Measurements from ENCODE around the gene AUNIP.

Gene AUNIP

GRCh38 chr1:25898223-25899015, 39.2 kb upstream of the AUNIP start:
- no peaks in the 10 kb centered on the region for H3K9me3 Mint-ChIP-seq
- H3K4me1 Mint-ChIP-seq (ENCODE audit: low read depth in 2 of 2) = peaks cover 8 to 9% of the 10 kb centered on the region in 2 donors
- DNase-seq (no peak), ATAC-seq (replicated peaks) (no peak)
- H3K36me3 Mint-ChIP-seq (ENCODE audit: insufficient read depth) = peaks cover 8% of the 10 kb centered on the region
- no peaks in the 10 kb centered on the region for H3K27me3 Mint-ChIP-seq
- H3K4me3 Mint-ChIP-seq = no peak overlapping the region
- no peak overlapping the region for H3K27ac Mint-ChIP-seq

DNA sequence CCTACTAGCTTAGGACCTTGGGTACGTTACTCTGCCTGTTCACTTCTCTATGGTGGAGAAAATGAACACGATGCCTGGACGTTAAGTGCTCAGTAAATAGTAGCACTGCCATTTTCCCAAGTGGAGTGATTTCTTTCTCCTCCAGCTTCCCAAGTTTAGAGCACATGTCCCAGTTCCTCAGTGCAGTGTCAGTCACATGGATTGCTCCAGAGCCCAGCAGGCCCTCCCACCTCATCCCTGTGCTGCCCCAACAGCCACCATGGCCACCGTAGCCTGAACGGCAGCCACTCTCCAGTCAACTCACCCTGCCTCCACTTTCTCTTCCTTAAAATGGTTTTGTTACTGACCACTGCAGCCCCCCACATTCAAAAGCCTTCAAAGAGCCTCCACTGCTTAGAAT, 38.5 kb upstream of the AUNIP start:
- ATAC-seq (replicated peaks) (no peak), DNase-seq (no peak)
- peaks cover 8 to 9% of the 10 kb centered on the region in 2 donors for H3K4me1 Mint-ChIP-seq (ENCODE audit: low read depth in 2 of 2)
- no peak overlapping the region for H3K27ac Mint-ChIP-seq
- H3K4me3 Mint-ChIP-seq = no peak overlapping the region
- H3K27me3 Mint-ChIP-seq = no peaks in the 10 kb centered on the region
- no peaks in the 10 kb centered on the region for H3K9me3 Mint-ChIP-seq
- peaks cover 8% of the 10 kb centered on the region for H3K36me3 Mint-ChIP-seq (ENCODE audit: insufficient read depth)

GRCh38 chr1:25896266-25896665, 37.0 kb upstream of the AUNIP start:
- Mint-ChIP-seq H3K9me3 (no peaks in the 10 kb centered on the region), H3K27ac (no peak overlapping the region), H3K27me3 (no peaks in the 10 kb centered on the region), H3K4me3 (no peak overlapping the region), H3K36me3 (ENCODE audit: insufficient read depth) (peaks cover 8% of the 10 kb centered on the region), H3K4me1 (ENCODE audit: low read depth in 2 of 2) (peaks cover 8 to 9% of the 10 kb centered on the region in 2 donors)
- ATAC-seq (replicated peaks) = no peak
- DNase-seq = no peak

DNA sequence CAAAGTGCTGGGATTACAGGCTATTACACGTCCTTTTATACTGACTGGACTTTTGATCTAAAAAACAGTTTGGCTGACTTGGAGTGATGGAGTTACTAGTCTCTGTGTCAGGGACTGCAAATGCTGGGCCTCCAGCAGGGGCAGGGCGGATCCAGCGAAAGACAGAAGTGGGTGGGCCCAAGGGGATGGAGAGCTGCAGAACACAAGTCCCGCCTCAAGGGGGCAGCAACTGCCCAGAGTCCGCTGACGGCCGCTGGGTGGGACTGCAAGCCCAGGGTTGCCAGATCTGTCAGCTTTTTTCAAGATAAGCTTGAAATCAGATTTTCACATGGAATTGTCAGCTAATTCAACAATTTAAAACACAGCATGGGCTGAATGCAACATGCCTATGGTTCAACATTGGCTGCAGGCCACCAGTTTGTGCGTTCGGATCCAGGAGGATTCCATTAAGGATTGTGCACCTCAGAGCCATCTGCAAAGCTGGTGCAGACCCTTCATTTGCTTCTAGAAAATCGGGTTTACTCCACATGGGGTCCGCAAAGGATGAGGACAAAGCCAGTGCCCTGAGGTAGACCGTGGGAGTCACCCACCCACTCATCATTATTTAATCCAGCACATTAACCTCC, 36.2 kb upstream of the AUNIP start:
- no peak overlapping the region for H3K27ac Mint-ChIP-seq

DNA sequence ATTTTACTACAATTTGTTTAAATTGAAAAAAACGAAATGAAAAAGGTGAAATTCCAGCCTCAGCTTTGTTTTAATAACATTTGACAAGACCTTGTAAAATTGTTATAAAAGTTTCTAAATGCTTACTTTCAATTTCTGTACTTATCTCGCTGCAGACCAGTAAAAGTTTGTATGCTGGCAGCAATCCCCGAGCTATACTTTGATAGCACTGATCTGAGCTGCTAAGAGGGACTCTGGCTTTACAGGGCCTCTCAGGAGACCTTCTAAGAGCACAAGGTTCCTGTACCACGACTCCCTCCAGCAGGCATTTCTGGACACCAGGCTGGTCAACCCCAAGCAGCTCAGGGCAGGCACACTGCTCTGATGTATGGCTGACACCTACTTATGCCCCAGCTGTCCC, 33.9 kb upstream of the AUNIP start:
- Mint-ChIP-seq H3K4me3 (no peak overlapping the region), H3K4me1 (ENCODE audit: low read depth in 2 of 2) (peaks cover 8 to 9% of the 10 kb centered on the region in 2 donors), H3K27ac (no peak overlapping the region), H3K9me3 (no peaks in the 10 kb centered on the region), H3K27me3 (no peaks in the 10 kb centered on the region), H3K36me3 (ENCODE audit: insufficient read depth) (peaks cover 2% of the 10 kb centered on the region)
- DNase-seq = no peak
- no peak for ATAC-seq (replicated peaks)

More for the DNA sequence above, 36.2 kb upstream of the AUNIP start:
- peak; percentile 91 to 92 (median 92) for DNase-seq
- Mint-ChIP-seq H3K36me3 (ENCODE audit: insufficient read depth) (peaks cover 2% of the 10 kb centered on the region), H3K4me3 (peak overlapping the region in 1 of 2 donors; percentile 6), H3K9me3 (no peaks in the 10 kb centered on the region), H3K4me1 (ENCODE audit: low read depth in 2 of 2) (peaks cover 8 to 9% of the 10 kb centered on the region in 2 donors), H3K27me3 (no peaks in the 10 kb centered on the region)
- peak; percentile 100 for ATAC-seq (replicated peaks)

DNA sequence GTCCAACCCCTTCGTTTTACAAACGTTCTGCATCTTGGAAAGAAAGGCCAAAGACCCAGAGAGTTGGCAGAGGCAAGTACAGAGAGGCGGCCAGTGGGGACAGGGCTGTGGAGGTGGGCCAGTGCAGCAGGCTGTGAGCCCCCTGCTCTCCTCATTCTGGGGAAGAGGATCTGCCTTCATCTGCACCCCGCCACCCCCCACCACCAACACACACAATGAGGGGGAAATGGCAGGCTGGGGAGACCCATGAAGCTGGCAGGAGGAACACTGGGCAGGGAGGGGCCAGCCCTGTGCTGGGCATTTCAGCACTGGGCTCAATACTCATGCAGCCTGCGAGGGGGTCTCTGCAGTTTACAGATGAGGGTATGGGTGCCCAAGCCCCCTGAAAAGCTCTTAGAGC, 32.3 kb upstream of the AUNIP start:
- H3K4me3 Mint-ChIP-seq = no peak overlapping the region
- no peaks in the 10 kb centered on the region for H3K27me3 Mint-ChIP-seq
- H3K27ac Mint-ChIP-seq = no peak overlapping the region
- H3K36me3 Mint-ChIP-seq (ENCODE audit: insufficient read depth) = peaks cover 2% of the 10 kb centered on the region
- H3K9me3 Mint-ChIP-seq = no peaks in the 10 kb centered on the region
- no peak for DNase-seq
- peaks cover 8 to 9% of the 10 kb centered on the region in 2 donors for H3K4me1 Mint-ChIP-seq (ENCODE audit: low read depth in 2 of 2)
- no peak for ATAC-seq (replicated peaks)

DNA sequence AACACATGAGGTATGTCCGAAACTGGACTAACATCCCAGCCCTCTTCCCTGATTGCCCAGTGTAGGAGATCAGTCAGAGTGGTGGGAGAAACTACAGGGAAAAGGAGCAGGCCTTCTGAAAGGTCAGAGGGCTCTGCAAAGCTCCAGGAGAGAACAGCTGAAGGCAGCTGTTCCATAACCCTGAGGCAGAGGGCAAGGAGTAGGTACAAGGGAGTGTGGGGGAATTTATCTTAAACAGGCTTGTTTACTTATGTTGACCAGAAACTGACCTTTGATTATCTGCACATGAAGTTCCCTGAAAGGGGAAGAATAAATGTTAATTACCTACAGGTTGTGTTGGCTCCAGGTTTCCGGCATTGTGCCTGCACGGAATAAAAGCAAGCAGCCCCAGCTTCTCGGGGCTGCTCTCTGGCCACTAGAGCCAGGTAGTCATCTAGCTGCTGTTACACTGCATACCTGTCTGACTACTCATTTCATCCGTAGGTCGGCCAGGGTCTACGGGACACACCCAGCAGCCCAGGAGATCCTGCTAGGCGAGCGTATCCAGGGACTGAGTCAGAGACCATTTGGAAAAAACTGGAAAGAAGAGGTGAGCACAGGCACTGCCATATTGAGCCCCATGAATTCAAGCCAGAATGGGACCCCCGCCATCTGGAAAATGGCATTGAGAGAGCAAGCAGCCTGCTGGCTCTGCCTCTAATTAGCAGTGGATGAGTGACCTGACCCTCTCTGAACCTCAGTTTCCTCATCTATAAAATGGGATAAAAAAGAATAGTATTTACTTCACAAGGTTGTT, 31.2 kb upstream of the AUNIP start:
- Mint-ChIP-seq H3K27ac (no peak overlapping the region), H3K27me3 (no peaks in the 10 kb centered on the region), H3K9me3 (no peaks in the 10 kb centered on the region), H3K4me3 (no peak overlapping the region), H3K4me1 (ENCODE audit: low read depth in 2 of 2) (peaks cover 4% of the 10 kb centered on the region in 2 donors), H3K36me3 (ENCODE audit: insufficient read depth) (peaks cover 2% of the 10 kb centered on the region)
- DNase-seq = no peak
- ATAC-seq (replicated peaks) = no peak

DNA sequence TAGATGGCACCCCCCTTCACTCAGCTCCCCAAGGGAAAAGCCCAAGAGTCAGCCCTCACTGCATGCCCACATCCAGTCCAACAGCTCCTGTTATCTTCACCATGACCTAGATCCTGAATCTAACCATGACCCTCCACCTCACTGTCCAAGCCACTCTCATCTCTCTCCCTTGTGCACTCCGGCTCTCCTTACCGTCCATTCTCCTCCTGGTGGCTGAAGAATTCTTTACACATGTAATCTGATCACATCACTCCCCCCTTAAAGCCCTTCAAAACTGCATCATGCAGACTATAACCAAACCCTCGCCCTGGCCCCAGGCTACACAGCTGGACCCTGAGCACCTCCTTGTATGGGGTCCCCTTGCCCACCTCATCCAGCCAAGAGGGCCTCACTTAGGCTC, 30.2 kb upstream of the AUNIP start:
- Mint-ChIP-seq H3K36me3 (ENCODE audit: insufficient read depth) (no peaks in the 10 kb centered on the region), H3K27ac (no peak overlapping the region), H3K9me3 (no peaks in the 10 kb centered on the region), H3K27me3 (no peaks in the 10 kb centered on the region), H3K4me3 (no peak overlapping the region), H3K4me1 (ENCODE audit: low read depth in 2 of 2) (no peaks in the 10 kb centered on the region)
- no peak for DNase-seq
- ATAC-seq (replicated peaks) = no peak

GRCh38 chr1:25888426-25888987, 29.2 kb upstream of the AUNIP start:
- Mint-ChIP-seq H3K36me3 (ENCODE audit: insufficient read depth) (no peaks in the 10 kb centered on the region), H3K4me3 (no peak overlapping the region), H3K27ac (no peak overlapping the region), H3K9me3 (no peaks in the 10 kb centered on the region), H3K27me3 (no peaks in the 10 kb centered on the region), H3K4me1 (ENCODE audit: low read depth in 2 of 2) (no peaks in the 10 kb centered on the region)
- no peak for ATAC-seq (replicated peaks)
- no peak for DNase-seq

DNA sequence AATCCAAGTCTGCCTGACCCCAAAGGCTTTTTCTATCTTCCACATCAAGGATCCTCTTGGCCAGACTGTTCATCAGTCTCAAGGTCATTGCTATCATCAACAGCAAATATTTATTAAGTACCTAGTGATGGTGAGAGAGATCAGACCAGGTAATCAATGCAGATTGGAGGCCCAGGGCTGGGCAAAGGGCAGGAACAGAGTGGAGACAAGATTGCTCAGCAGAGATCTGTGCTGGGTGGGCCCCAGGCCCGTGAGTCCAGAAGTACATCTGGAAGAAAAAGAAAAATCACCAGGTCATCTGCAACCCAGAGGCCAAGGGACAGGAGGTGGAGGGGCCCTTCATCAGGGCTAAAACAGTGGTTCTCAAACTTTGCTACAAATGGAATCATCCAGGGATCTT, 26.3 kb upstream of the AUNIP start:
- no peaks in the 10 kb centered on the region for H3K4me1 Mint-ChIP-seq (ENCODE audit: low read depth in 2 of 2)
- H3K9me3 Mint-ChIP-seq = no peaks in the 10 kb centered on the region
- H3K36me3 Mint-ChIP-seq (ENCODE audit: insufficient read depth) = no peaks in the 10 kb centered on the region
- DNase-seq (no peak), ATAC-seq (replicated peaks) (no peak)
- no peaks in the 10 kb centered on the region for H3K27me3 Mint-ChIP-seq
- peak overlapping the region in 1 of 2 donors; percentile 4 for H3K27ac Mint-ChIP-seq
- H3K4me3 Mint-ChIP-seq = no peak overlapping the region

GRCh38 chr1:25881266-25881665, 22.0 kb upstream of the AUNIP start:
- ATAC-seq (replicated peaks) (no peak), DNase-seq (no peak)
- H3K27me3 Mint-ChIP-seq = no peaks in the 10 kb centered on the region
- no peaks in the 10 kb centered on the region for H3K9me3 Mint-ChIP-seq
- no peak overlapping the region for H3K27ac Mint-ChIP-seq
- no peaks in the 10 kb centered on the region for H3K4me1 Mint-ChIP-seq (ENCODE audit: low read depth in 2 of 2)
- H3K4me3 Mint-ChIP-seq = no peak overlapping the region
- no peaks in the 10 kb centered on the region for H3K36me3 Mint-ChIP-seq (ENCODE audit: insufficient read depth)

- Mint-ChIP-seq H3K4me1 (ENCODE audit: low read depth in 2 of 2) (peaks cover 2 to 4% of the 10 kb centered on the region in 2 donors), H3K27me3 (no peaks in the 10 kb centered on the region), H3K36me3 (ENCODE audit: insufficient read depth) (no peaks in the 10 kb centered on the region), H3K4me3 (no peak overlapping the region), H3K9me3 (no peaks in the 10 kb centered on the region), H3K27ac (no peak overlapping the region)
- no peak for ATAC-seq (replicated peaks)
- no peak for DNase-seq
Observed at GRCh38 chr1:25880518-25880917, 21.3 kb upstream of the AUNIP start.

GRCh38 chr1:25879675-25880074, 20.4 kb upstream of the AUNIP start:
- H3K36me3 Mint-ChIP-seq (ENCODE audit: insufficient read depth) = no peaks in the 10 kb centered on the region
- no peak for ATAC-seq (replicated peaks)
- peaks cover 6 to 9% of the 10 kb centered on the region in 2 donors for H3K4me1 Mint-ChIP-seq (ENCODE audit: low read depth in 2 of 2)
- no peak for DNase-seq
- no peaks in the 10 kb centered on the region for H3K9me3 Mint-ChIP-seq
- H3K27ac Mint-ChIP-seq = peak overlapping the region in 1 of 2 donors; percentile 47
- no peak overlapping the region for H3K4me3 Mint-ChIP-seq
- H3K27me3 Mint-ChIP-seq = no peaks in the 10 kb centered on the region

Measured in effector memory CD8-positive, alpha-beta T cell (primary cell).